ENCODE data around the gene TMEM213.

TMEM213 gene

GRCh38 chr7:138880881-138881578, 83.2 kb downstream of the TMEM213 start:
- TF ChIP-seq CTCF (IDR thresholded peaks at IDR 0.05; ENCODE audit: control insufficient read depth, insufficient read depth, low read depth, low read length, missing control alignments) = no peak
- DNase-seq (ENCODE audit: low read depth) = no peak
- no peak overlapping the region for H3K4me3 ChIP-seq (ENCODE audit: control insufficient read depth, low read depth, low read length)

GRCh38 chr7:138881579-138882188, 83.9 kb downstream of the TMEM213 start:
- H3K4me3 ChIP-seq (ENCODE audit: control insufficient read depth, low read depth, low read length) = no peak overlapping the region
- TF ChIP-seq CTCF (IDR thresholded peaks at IDR 0.05; ENCODE audit: control insufficient read depth, insufficient read depth, low read depth, low read length, missing control alignments) = no peak

GRCh38 chr7:138882249-138882648, 84.5 kb downstream of the TMEM213 start:
- TF ChIP-seq CTCF (IDR thresholded peaks at IDR 0.05; ENCODE audit: control insufficient read depth, insufficient read depth, low read depth, low read length, missing control alignments) = no peak
- H3K4me3 ChIP-seq (ENCODE audit: control insufficient read depth, low read depth, low read length) = no peak overlapping the region
- DNase-seq (ENCODE audit: low read depth) = no peak

More at GRCh38 chr7:138881579-138882188, 83.9 kb downstream of the TMEM213 start:
- DNase-seq (ENCODE audit: low read depth) = no peak

GRCh38 chr7:138885383-138886147, 87.8 kb downstream of the TMEM213 start:
- H3K4me3 ChIP-seq (ENCODE audit: control insufficient read depth, low read depth, low read length) = no peak overlapping the region
- DNase-seq (ENCODE audit: low read depth) = no peak
- peak; percentile 25 for TF ChIP-seq CTCF (IDR thresholded peaks at IDR 0.05; ENCODE audit: control insufficient read depth, insufficient read depth, low read depth, low read length, missing control alignments)

GRCh38 chr7:138886501-138886917, 88.7 kb downstream of the TMEM213 start:
- H3K4me3 ChIP-seq (ENCODE audit: control insufficient read depth, low read depth, low read length) = no peak overlapping the region
- DNase-seq (ENCODE audit: low read depth) = no peak
- TF ChIP-seq CTCF (IDR thresholded peaks at IDR 0.05; ENCODE audit: control insufficient read depth, insufficient read depth, low read depth, low read length, missing control alignments) = peak; percentile 53

GRCh38 chr7:138887085-138887710, 89.4 kb downstream of the TMEM213 start:
- no peak for DNase-seq (ENCODE audit: low read depth)
- no peak overlapping the region for H3K4me3 ChIP-seq (ENCODE audit: control insufficient read depth, low read depth, low read length)
- no peak for TF ChIP-seq CTCF (IDR thresholded peaks at IDR 0.05; ENCODE audit: control insufficient read depth, insufficient read depth, low read depth, low read length, missing control alignments)
